Endothelial cell of umbilical vein (primary cell): ENCODE results near the gene TBC1D25. TPM values are rescaled to one million over a fixed set of nuclear protein-coding genes. Genes with fewer than 3 reads are reported as not detected.

Experiments
- BruUV-seq: library from RNA; stranded (reverse); fragments of 400-500 nt; replicated peaks from 2 replicates; lab custom pipeline; 2021; lab: Mats Ljungman, UMichigan
- CTCF ChIA-PET: fragments of 300-600, 350-600 bp; sonication (Branson Sonifier 250); formaldehyde crosslinking; loops from one replicate; lab custom pipeline; 2021; ENCODE audit warnings: antibody characterized with exemption, inconsistent platforms; lab: Charles Lee
- POLR2A ChIA-PET: fragments of 300-600, 350-600 bp; sonication (Branson Sonifier 250); formaldehyde crosslinking; loops from one replicate; lab custom pipeline; 2021; ENCODE audit warnings: antibody characterized with exemption, inconsistent platforms; lab: Charles Lee
- DNase-seq: peaks from one replicate; pipeline ENCODE4 v3.0.0-alpha.2; 2011; ENCODE audit warnings: low read depth, low spot score
- FAIRE-seq: peaks from 2 replicates; lab custom pipeline; 2011; peaks lifted over from hg19 to GRCh38; lab: Jason Lieb, UNC
- H2AFZ ChIP-seq: 2 replicates; pipeline ENCODE4 v1.6.0; 2012; ENCODE audit warnings: low read depth, low read length, control low read depth, inconsistent platforms
- H3K27ac ChIP-seq: 2 replicates; pipeline ENCODE4 v1.5.1; 2011; ENCODE audit warnings: low read depth, mild to moderate bottlenecking, control low read depth, low read length, moderate library complexity; ENCODE audit not compliant: insufficient read depth
- H3K27me3 ChIP-seq, 2 experiments: 2 replicates each; pipeline versions ENCODE4 v1.6.0 to v1.6.1; 2011; ENCODE audit warnings: low read length in 2 of 2, mixed read lengths in 1 of 2; ENCODE audit not compliant: control insufficient read depth in 2 of 2, insufficient read depth in 2 of 2
- H3K36me3 ChIP-seq, 2 experiments: 2 replicates in 1 of 2; 3 replicates in 1 of 2; pipeline ENCODE4 v1.5.1; 2011; ENCODE audit warnings: low read length in 2 of 2, mild to moderate bottlenecking in 1 of 2, moderate library complexity in 1 of 2; ENCODE audit not compliant: control insufficient read depth in 2 of 2, insufficient read depth in 2 of 2; ENCODE audit errors: extremely low read depth in 1 of 2
- H3K4me1 ChIP-seq: 3 replicates; pipeline ENCODE4 v1.5.1; 2011; ENCODE audit warnings: mild to moderate bottlenecking, low read length; ENCODE audit not compliant: control insufficient read depth, insufficient read depth; ENCODE audit errors: extremely low read depth
- H3K4me2 ChIP-seq: 2 replicates; pipeline ENCODE4 v1.6.1; 2011; ENCODE audit warnings: low read length, control low read depth, mixed read lengths; ENCODE audit not compliant: insufficient read depth
- H3K4me3 ChIP-seq, 3 experiments: fragments of 200-600 bp in 1 of 3; sonication (generic), shearing (Covaris generic) in 1 of 3; replicated peaks in 1 of 3; 2 replicates each; pipeline ENCODE4 v1.5.1; 2011 to 2016; ENCODE audit warnings: control low read depth in 3 of 3, low read length in 3 of 3, mild to moderate bottlenecking in 2 of 3, inconsistent platforms in 1 of 3, low read depth in 1 of 3, moderate library complexity in 1 of 3; ENCODE audit not compliant: insufficient read depth in 1 of 3
- H3K79me2 ChIP-seq: 2 replicates; pipeline ENCODE4 v1.6.0; 2012; ENCODE audit warnings: low read length, inconsistent platforms; ENCODE audit not compliant: control insufficient read depth, insufficient read depth
- H3K9ac ChIP-seq: replicated peaks from 2 replicates; pipeline ENCODE3; 2011; ENCODE audit warnings: low read length, control low read depth; ENCODE audit not compliant: insufficient read depth; ENCODE audit errors: extremely low read depth
- H3K9me1 ChIP-seq: replicated peaks from 3 replicates; pipeline ENCODE4 v1.6.0; 2011; ENCODE audit warnings: mild to moderate bottlenecking, low read length; ENCODE audit not compliant: control insufficient read depth, insufficient read depth; ENCODE audit errors: extremely low read depth
- H3K9me3 ChIP-seq: replicated peaks from 2 replicates; pipeline ENCODE4 v1.5.1; 2012; ENCODE audit warnings: low read length, inconsistent platforms; ENCODE audit not compliant: control insufficient read depth, insufficient read depth
- H4K20me1 ChIP-seq: replicated peaks from 2 replicates; pipeline ENCODE3; 2011; ENCODE audit warnings: mild to moderate bottlenecking, low read length; ENCODE audit not compliant: control insufficient read depth, insufficient read depth; ENCODE audit errors: extremely low read depth
- CTCF ChIP-seq, 2 donors: IDR thresholded peaks; 1 replicate in 1 of 2; 2 replicates in 1 of 2; pipeline ENCODE4 v1.5.1; 2011; ENCODE audit warnings: low read length in 2 of 2, mild to moderate bottlenecking in 2 of 2, moderate library complexity in 2 of 2, control low read depth in 1 of 2, inconsistent platforms in 1 of 2, low read depth in 1 of 2; ENCODE audit not compliant: insufficient read depth in 1 of 2; ENCODE audit errors: extremely low read depth in 1 of 2
- EZH2 ChIP-seq: IDR thresholded peaks from 2 replicates; pipeline ENCODE4 v1.6.1; 2012; ENCODE audit warnings: borderline replicate concordance, low read depth, mild to moderate bottlenecking, moderate library complexity, low read length, inconsistent platforms; ENCODE audit not compliant: severe bottlenecking
- FOS ChIP-seq: IDR thresholded peaks from 2 replicates; pipeline ENCODE4 v1.6.1; 2011; ENCODE audit warnings: mild to moderate bottlenecking, low read length, moderate library complexity, borderline replicate concordance; ENCODE audit not compliant: insufficient read depth
- GATA2 ChIP-seq: IDR thresholded peaks from 2 replicates; pipeline ENCODE4 v1.7.0; 2011; ENCODE audit warnings: low read depth, mild to moderate bottlenecking, moderate library complexity, mixed read lengths, low read length; ENCODE audit not compliant: insufficient read length, insufficient read depth
- JUN ChIP-seq: IDR thresholded peaks from 2 replicates; pipeline ENCODE4 v1.6.1; 2011; ENCODE audit warnings: borderline replicate concordance, low read depth; ENCODE audit not compliant: insufficient read length, insufficient read depth
- MAX ChIP-seq: IDR thresholded peaks from 2 replicates; pipeline ENCODE4 v1.6.1; 2011; ENCODE audit not compliant: insufficient read depth, insufficient read length
- MYC ChIP-seq: IDR thresholded peaks from one replicate; pipeline ENCODE4 v1.6.1; 2011; ENCODE audit warnings: mild to moderate bottlenecking, low read depth, low read length
- POLR2A ChIP-seq: IDR thresholded peaks from 2 replicates; pipeline ENCODE4 v1.6.1; 2012; ENCODE audit warnings: low read depth, mild to moderate bottlenecking, control low read depth, low read length
- POLR2AphosphoS5 ChIP-seq: IDR thresholded peaks from 2 replicates; pipeline ENCODE4 v1.6.1; 2012; ENCODE audit warnings: low read depth, mild to moderate bottlenecking, control low read depth, low read length, moderate library complexity; ENCODE audit not compliant: insufficient read depth
- dilution Hi-C: fragments of 300-500 bp; cut with MboI; formaldehyde crosslinking; loops from one replicate; pipeline ENCODE4 v1.15.0; 2019; ENCODE audit warnings: low sequenced_read_pairs; ENCODE audit not compliant: extremely low pct_ligation_motif_present
- intact Hi-C: fragments of 100-400 bp; cut with micrococcal nuclease; formaldehyde crosslinking; loops from one replicate; pipeline ENCODE4 v1.10.0; 2022
- polyA plus RNA-seq, 4 experiments: library from polyadenylated mRNA; depleted of rRNA in 3 of 4; stranded (reverse) in 3 of 4; unstranded in 1 of 4; fragments of >200 nt; gene quantifications; 2 replicates each; pipeline versions ENCODE4 v1.2.1 to v1.2.3, GENCODE V29; 2011 to 2012; ENCODE audit warnings: missing spikeins in 1 of 4
- total RNA-seq: library from RNA; stranded (reverse); gene quantifications from 2 replicates; pipeline ENCODE4 v1.2.3, GENCODE V29; 2021

The TBC1D25 gene
- total and polyA plus RNA-seq, 2 donors (not counting 3 experiments of a cell fraction or from before 2014, with no cell fraction given): 16.0 to 16.3 TPM

GRCh38 chrX:48575642-48576041, 36.1 kb downstream of the TBC1D25 start:
- Histone ChIP-seq H3K4me3 (peak overlapping the region; percentile 60 to 96 (median 75)), H3K9me3 (no peaks in the 10 kb centered on the region), H3K4me2 (peak overlapping the region; percentile 83), H3K36me3 (peaks cover 6 to 18% of the 10 kb centered on the region in 2 experiments), H3K79me2 (peaks cover 23% of the 10 kb centered on the region), H3K4me1 (peaks cover 20% of the 10 kb centered on the region), H3K9ac (peak overlapping the region; percentile 98), H3K9me1 (no peaks in the 10 kb centered on the region), H3K27ac (peak overlapping the region; percentile 95), H3K27me3 (no peaks in the 10 kb centered on the region), H4K20me1 (no peaks in the 10 kb centered on the region), H2AFZ (no peak overlapping the region)
- DNase-seq (no peak), FAIRE-seq (peak; percentile 21)
- POLR2A ChIA-PET: interaction anchor here (0.8 to 1.7 kb wide), 2 partner anchors 15 to 108 kb away, joined by 3 to 7 read pairs; no protein-coding TSS in a partner anchor
- no TSS peak for BruUV-seq
- CTCF ChIA-PET: no interaction called here
- intact Hi-C loops (no loop called here), dilution Hi-C loops (no loop called here)
- TF ChIP-seq FOS (no peak), JUN (no peak), POLR2A (no peak), CTCF (IDR thresholded peaks at IDR 0.05; ENCODE audit: extremely low read depth in 1 of 2, insufficient read depth in 1 of 2, low read depth in 1 of 2, low read length in 2 of 2) (no peak), POLR2AphosphoS5 (no peak), MAX (no peak), EZH2 (no peak), GATA2 (no peak), MYC (no peak)
